Activated T-helper 9 cell treated with anti-CD3 and anti-CD28 coated beads, Interleukin-2, amount 50 U/mL, for 16 hours (primary cell): ENCODE data around the gene SH2D3A.

ENCODE experiments used
- DNase-seq: peaks from one replicate; pipeline ENCODE4 v3.0.0-alpha.2; 2020; ENCODE audit warnings: low read depth

Gene SH2D3A

DNA sequence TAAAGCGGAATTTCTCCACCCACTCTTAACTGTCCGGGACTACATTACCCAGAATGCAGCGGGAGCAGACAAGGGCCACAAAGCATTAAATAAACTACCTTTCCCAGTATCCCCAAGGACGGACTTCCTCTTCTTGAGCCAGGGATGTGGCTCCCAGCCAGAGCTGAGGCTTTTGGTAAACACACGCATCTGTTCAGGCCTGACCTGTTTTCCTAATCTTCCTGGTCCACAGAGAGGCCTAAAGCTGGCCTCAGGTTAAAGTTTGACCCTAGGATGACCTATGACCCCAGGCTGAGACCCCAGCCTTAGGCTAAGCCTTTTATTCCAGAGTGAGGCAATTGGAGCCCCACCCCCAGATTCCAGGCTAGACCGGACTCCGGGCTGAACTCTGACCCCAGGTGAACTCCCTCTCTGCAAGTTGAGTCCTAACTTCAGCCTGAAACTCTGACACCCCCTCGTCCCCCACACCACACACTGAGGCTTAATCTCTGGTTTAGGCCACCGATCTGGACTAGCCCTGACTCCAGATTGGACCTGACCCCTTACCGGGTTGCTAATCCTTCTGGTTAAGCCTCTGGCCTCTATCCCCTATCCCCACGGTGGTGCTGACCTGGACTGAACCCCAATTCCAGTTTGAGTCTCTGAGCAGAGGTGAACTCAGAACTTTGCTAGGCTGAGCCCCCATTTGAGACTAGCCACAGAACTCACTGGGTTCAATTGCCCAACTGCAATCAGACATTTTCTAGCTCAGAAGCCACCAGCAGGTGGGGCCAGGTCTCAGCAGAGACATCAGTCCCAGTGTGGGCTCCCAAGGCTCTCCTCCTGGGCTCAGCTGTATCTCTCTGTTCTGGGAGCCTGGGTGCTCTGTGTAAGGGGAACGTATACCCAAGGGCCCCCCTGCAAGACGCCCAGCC, 29.1 kb downstream of the SH2D3A start:
- DNase-seq, result peak; percentile 59

DNA sequence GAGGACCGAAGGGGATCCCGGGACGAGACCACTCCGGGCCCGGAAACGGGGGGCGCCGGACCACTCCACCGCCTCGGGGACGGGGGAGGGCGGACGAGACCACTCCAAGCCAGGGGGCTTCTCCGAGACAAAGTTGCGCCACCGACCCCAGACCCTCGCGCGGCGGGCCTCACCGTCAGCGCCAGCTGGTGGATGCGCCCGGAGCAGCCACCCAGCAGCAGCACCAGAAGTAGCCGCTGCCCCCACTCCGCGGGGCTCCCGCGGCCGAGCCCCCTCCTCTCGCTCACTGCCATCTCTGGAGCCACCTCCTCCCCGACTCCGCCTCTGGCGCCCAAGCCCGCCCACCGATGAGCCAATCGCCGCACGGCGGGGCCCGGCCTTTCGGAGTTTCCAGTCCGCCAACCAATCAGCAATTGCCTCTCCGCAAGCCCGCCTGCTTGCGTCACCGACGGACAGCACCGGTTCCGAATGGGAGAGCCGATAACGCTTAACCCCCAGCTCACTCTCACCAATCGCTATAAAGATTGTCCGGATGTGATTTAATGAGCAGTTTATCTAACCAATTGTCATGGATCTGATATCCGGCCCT, 29.9 kb downstream of the SH2D3A start, which contains the start of gene GPR108:
Gene GPR108 (minus strand): TSS at position 297 of the 589 bp plus-strand sequence. CDS start 4 bp downstream, at position 293.
- DNase-seq, result peak; percentile 98

DNA sequence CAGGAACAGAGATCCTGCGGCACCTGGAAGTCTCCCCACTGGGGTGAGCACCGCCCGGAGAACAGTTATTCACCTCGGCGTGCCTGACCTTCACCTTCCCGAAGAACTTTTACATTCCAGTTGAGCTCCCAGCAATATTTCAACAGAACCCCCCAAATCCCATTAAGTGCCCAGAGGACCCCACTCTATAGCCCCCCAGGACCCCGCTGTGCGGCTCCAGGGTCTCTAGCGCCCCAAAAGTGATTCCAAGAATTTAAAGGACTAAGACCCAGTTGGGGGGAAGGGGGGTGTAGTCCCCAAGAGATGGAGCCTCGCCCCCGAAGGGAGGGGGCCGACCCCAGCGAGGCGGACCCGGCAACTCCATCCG, 30.3 kb downstream of the SH2D3A start:
- DNase-seq, result no peak

DNA sequence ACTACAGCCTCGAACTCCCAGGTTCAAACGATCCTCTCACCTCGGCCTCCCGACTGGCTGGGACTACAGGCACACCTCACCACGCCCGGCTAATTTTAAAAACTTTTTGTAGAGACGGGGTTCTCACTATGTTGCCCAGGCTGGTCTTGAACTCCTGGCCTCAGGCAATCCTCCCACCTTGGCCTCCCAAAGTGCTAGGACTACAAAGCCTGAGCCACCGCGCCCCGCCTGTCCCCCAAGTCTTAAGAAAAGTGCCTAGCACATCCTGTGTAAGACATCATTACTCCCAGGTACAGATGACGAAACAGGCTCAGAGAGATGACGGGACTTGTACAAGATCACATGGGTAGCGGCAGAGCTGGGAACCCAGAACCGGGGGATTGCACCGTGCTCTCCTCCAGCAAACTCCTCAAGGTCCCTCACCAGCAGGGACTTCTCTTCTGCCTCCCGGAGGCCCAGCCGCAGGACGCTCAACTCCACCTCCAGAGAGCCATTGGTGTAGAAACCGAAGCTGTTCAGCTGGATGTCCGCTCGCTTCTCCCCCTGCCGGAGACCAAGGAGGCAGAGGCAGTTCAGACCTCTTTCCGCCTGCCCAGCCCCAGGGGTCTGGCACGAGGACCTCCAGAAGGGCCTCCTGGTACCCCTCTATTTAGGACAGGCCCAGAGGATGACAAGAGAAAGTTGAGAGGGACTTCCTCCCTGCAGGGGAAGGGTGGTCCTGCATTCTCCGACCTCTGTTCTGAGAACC, 30.9 kb downstream of the SH2D3A start:
- DNase-seq, result peak; percentile 50

DNA sequence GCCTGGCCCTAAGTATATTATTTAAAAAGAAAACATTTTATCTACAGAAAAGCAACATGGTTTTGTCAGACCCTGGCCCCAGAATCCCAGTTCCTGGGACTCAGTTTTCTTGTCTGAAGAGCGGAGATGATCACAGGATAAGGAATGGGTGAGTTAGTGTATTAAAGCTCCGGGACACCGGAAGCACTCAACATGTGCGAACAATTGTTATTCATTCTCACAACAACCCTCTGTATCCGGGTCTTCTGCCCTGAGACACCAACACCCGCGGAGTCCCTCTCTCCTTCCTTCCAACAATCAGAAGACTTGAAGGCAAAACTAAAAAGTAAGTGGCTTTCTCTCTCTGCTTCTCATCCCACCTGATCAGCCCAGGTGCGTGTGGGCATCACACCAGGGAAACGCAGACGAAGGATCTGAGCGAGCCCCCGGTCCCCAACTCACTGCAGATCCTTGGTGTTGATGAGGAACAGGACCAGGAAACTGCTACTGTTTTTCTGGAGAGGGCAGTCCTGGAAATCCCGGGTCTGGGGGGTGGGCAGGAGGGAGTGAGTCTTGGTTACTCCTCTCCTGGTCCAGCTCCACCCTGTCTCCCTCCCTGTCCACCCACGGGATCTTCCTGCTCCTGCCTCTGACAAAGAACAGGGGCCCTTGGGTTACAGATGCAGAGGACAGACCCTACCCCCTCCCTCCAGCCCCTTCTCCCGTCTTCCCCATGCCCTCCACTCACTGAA, 31.9 kb downstream of the SH2D3A start:
- no peak for DNase-seq

DNA sequence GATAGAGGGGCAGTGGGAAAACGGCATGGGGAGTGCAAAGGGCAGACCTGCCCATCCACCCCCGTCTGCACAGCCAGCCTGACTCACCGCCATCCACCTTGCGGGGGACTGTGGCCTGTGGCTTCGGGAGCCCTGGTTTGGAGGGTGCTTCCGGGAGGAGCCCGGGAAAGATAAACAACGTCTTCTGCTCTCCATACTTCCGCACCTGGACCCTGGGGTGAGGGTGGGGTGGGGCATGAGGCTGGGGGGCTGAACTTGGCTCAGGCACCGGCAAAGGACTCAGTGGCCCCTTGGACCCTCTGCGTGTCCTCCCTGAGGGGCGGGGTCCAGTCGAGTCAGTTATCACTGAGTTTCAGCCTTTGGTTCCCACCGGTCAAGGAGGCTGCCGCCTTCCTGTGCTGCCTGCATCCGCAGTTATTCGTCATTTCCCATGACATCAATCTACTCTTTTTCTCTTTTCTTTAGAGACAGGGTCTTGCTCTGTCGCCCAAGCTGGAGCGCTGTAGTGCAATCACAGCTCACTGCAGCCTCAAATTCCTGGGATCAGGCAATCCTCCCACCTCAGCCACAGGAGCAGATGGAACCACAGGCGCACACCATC, 33.0 kb downstream of the SH2D3A start:
- no peak for DNase-seq

DNA sequence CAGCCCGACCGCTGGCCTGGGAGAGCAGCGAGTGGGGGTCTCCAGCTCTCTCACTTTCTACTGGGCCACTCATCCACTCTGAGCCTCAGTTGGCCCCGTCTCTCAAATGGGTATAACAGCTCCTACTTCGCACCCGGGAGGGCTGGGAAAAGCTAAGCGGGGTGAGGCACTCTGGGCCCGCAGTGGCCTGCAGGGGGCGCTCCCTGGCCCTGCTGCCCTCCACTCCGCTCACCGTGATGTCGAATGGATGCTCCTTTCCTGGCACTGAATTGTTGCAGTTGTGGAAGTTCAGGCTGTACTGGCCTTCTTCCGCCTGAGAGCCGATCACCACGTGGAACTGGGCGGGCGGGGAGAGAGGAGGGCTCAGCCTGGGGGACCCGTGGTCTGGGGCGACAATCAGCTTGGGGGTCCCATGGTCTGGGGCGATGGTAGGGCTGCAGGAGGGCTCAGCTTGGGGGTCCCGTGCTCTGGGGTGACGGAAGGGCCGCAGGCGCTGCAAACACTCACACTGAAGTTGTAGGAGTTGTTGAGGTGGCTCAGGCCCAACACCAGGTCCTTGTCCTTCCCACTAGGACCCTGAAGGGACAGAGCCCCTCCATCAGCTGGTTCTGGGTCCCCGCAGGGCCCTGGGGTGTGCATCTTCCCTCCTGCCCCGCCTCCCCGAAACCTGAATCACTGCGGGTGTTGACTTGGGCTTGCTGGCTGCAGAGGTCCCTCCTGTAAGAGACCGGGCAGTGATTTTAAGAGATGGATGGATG, 33.7 kb downstream of the SH2D3A start:
- no peak for DNase-seq

DNA sequence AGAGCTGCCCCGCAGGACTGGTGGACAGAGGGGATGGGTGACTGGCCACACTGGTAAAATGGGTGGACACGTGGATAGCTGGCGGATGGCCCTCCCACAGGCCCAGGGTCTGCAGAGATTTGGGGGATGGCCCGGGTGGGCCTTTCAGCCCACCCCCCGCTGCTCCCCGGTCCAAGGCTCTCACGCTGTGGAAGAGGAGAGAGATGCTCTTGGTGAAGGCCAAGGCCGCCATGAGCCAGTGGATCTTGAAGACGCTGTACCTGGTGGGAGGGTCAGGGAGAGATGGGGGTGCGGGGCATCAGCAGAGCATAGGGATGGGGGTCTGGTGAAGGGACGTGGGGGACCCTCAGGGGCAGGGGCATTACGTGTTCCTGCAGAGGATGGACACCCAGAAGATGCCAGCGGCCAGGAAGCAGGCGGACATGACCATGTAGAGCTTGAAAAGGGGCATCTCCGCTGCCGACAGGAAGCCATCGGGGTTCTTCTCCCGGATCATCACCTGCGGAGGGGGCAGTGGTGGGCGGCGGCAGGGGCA, 34.4 kb downstream of the SH2D3A start:
- DNase-seq, result no peak

DNA sequence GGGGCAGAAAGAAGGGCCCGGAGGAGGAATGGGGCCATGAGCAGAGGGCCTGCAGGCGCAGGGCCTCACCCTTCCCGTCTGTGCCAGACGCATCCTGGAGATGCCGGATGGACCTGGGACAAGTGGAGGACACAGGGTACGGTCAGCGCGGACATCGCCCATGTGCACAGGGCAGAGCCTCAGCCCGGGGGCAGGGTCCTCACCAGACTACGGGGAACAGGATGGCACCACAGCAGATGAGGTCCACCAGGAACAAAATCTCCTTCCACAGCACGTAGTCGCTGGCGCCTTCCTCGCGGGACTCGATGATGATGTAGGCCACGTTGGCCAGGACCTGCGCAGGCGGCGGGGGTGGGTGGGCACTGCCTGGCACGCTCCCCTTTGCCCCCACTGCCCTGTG, 35.4 kb downstream of the SH2D3A start:
- no peak for DNase-seq

DNA sequence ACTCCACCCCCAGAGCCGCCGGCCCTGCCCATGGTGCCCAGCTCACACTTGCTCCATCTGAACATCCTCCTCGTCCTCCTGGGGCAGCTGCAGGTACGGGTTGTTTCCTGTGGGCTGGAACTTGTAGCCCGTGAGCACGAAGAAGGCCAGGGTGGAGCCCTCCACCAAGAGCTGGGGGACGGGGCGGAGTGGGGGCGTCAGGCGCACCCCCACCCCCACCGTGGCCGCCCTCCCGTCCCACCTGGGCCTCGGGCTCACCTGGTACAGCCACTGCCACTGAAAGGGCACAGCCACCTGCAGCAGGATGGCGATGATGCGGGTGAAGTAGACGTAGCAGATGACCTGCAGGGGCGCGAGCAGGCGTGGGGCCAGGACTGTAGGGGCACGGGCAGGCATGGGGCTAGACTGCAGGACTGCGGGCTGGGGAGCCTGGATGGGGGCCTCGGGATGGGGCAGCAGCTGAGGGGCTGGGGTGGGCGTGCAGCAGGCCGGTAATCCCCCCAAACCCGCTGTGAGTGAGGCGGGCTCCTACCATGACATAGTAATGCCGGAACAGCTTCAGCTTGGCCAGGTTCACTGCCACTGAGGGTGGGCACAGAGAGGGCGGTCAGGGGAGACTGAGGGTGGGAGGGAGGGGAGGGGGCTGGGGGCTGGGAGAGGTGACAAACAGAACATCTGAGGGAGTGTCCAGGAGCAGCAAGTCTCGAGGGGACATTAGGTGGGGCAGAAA, 36.1 kb downstream of the SH2D3A start:
- DNase-seq, result no peak

DNA sequence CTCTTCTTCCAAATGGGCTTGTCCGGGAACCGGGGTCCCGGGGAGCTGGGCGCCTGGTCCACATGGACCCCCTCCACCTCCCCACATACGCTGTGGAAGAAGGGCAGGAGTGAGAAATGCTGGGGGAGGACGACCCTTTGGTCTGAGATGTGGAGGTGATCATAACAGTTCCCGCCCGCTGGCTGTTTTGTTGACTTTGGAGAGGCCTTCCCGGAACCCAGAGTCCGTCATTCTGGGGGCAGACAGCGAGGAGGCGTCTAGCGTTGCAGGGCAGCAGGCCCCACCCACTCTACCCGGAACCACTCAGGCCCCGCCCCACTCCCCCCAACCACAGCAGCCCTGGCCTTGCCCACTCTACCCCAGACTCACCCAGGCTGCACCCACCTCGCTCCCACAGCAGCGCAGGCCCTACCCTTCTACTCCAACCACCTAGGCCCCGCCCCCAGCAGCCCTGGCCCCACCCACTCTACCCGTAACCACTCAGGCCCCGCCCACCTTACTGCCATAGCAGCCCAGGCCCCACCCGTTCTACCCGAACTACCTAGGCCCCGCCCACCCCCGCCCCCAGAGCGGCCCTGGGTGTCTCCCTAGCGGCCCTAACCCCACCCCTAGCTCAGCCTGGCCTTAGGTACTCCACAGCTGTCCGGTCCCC, 37.0 kb downstream of the SH2D3A start:
- DNase-seq, result no peak

DNA sequence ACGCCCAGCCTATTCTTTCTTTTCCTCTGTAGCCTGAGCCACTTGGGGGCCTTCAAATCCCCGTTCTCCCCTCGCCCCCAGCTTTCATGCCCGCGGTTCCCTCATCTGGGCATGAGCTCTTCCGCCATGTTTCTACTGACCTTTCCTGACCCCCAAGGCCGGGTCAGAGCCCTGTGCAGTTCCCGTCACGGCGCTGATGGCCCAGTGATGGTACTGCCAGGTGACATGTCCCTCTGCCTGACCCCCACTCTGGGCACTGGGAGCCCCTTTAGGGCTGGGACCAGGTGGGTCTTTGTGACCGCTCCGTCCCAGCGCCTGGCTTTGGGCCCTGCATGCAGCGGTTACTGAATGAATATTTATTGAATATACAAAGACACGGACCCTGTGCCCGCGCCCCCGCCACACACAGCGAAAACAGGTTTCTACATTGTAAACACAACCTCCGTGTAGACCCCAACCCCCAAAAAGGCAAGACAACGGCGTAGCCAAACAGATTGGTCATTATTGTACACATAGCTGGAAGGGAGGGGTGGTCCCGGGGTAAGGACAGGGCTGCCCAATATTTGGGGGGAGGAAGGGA, 37.6 kb downstream of the SH2D3A start:
- no peak for DNase-seq

DNA sequence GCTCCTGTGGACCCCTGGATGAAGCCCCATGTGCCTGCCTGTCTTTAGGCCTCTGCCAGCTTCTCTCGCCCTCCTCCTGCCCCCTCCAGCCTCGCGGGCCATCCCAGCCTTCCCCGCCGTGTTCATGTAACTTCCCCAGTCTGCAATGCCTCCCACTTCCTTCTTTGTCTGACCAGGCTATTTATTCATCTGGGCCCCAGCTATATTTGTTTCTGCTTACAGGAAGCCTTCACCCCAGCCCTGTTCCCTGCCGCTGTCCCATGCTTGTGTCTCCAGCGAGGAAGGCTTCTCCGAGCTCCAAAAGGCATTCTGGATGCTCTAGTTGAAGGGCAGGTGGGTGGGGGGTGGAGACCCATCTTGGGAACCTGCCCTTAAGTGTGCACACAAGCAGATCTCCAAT, 38.9 kb downstream of the SH2D3A start:
- no peak for DNase-seq

DNA sequence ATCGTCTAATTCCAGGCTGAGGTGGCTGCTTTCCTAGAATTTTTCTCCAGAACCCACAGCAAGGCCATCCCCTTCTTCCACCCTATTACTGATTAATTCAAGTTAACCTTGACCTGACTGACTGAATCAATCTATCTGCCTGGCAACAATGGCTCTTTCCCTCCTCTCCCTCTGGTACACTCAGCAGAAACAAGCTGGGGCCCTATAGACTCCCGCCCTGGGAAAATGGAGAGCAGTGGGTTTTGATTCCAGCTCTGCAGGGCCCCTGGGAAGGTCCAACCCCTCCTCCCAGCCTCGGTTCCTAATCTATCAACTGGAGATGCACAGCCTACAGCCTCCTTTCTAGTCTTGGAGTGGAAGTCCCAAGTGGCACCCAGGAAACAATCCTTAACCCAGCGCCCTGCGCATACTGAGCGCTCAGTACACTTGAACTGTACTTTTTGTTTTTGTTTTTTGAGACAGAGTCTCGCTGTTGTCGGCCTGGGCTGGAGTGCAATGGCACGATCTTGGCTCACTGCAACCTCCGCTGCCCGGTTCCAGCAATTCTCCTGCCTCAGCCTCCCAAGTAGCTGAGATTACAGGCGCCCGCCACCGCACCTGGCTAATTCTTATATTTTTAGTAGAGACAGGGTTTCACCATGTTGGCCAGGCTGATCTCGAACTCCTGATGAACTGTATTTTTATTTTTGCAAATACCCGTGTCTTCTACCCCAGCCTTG, 41.6 kb downstream of the SH2D3A start:
- no peak for DNase-seq

DNA sequence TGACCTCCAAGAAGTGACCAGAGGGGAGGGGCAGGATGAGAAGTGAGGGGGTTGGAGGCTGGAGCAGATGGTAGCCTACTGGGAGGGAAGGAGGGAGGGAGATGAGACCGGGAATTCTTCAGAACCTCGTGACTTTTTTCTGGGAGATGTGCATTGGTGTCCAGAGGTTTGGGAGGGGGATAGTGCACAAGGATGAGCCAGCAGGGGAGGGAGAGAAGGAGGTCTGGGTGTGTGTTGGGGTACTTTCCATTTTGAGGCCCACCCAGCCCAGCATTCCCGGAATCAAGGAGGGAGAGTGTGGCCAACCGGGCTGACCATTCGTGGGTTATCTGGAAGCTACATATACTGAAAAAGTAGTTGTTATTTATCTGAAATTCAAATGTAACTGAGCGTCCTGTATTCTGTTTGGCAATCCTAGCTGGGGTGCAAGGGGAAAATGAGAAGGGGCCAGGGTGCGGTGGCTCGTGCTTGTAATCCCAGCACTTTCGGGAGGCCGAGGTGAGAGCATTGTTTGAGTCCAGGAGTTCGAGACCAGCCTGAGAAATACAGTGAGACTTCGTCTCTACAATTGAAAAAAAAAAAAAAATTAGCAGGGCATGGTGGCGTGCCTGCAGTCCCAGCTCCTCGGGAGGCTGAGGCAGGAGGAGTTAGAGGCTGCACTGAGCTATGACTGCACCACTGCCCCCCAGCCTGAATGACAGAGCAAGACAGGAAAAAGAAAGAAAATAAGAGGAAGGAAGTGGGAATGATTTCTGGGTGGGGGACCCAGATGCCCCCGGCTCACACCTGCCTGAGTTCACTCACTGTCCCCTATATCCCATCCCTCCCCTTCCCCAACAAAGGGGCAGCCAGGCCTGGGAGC, 42.4 kb downstream of the SH2D3A start:
- DNase-seq, result no peak

DNA sequence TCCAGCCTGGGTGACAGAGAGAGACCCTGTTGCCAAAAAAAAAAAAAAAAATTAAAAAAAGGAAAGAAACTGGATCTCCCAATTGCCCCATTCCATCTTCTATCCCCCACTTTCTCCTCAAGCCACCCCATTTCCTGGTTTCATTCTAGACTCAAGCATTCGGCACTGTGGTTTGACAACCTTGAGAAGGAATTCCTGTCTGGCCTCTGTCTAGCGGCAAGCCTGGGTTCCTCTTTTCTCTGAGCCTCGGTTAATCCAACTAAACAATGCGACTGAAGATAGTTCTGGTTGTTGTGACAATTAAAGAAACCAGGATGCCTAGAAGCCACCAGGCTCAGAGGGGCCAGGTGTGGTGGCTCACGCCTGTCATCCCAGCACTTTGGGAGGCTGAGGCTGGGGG, 43.5 kb downstream of the SH2D3A start:
- no peak for DNase-seq

DNA sequence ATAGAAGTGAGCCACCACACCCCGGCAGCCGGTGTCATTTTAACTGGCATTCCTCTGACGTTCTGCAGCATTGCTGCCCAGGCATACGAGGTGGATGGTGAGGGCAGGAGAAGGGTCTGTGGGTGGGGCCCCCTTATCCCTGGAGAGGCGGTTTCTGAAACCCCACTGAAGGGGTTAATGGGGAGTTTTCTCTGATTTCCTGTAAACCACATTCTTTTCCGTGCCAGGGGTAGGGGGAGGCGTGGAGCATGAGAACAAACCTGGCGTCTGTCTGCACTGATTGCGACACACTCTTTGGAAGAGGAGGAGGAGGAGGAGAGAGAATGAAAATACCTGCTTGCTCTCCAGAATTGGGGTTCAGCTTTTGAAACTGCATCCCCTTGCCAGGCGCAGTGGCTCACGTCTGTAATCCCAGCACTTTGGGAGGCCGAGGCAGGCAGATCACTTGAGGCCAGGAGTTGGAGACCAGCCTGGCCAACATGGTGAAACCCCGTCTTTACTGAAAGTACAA, 44.1 kb downstream of the SH2D3A start:
- DNase-seq, result no peak
